NCI-H510A treated with DMSO at 0.1 percent for 48 hours (cell line): Measurements from ENCODE around the gene SERPINH1.

Experiments used
- DNase-seq: peaks from one replicate; lab custom pipeline; 2025; lab: John Stamatoyannopoulos, UW

SERPINH1 gene

GRCh38 chr11:75562048-75562835 is at the start of gene SERPINH1:
TSS of gene SERPINH1 (plus strand) at chr11:75562253. CDS start at chr11:75566350, 4,097 bp downstream.
- peak; percentile 72 for DNase-seq

- peak; percentile 22 for DNase-seq
These were observed 48.8 kb upstream of the SERPINH1 start for GRCh38 chr11:75513250-75513649.

GRCh38 chr11:75514596-75514995 is 47.5 kb upstream of the SERPINH1 start:
- no peak for DNase-seq

- no peak for DNase-seq
These were observed 45.9 kb upstream of the SERPINH1 start for GRCh38 chr11:75516140-75516539.

- DNase-seq, result no peak
These were observed 45.2 kb upstream of the SERPINH1 start for GRCh38 chr11:75516886-75517285.

- no peak for DNase-seq
These were observed 43.9 kb upstream of the SERPINH1 start for GRCh38 chr11:75518204-75518549.

GRCh38 chr11:75518771-75519653 is 43.0 kb upstream of the SERPINH1 start:
- no peak for DNase-seq

- DNase-seq, result no peak
These were observed 41.4 kb upstream of the SERPINH1 start for GRCh38 chr11:75520688-75521087.

GRCh38 chr11:75522286-75523044 is 39.6 kb upstream of the SERPINH1 start:
- DNase-seq, result no peak

GRCh38 chr11:75523189-75523588 is 38.9 kb upstream of the SERPINH1 start:
- DNase-seq, result no peak

GRCh38 chr11:75523811-75524664 is 38.0 kb upstream of the SERPINH1 start:
- DNase-seq, result no peak

- no peak for DNase-seq
These were observed 37.2 kb upstream of the SERPINH1 start for GRCh38 chr11:75524665-75525432.

- peak; percentile 48 for DNase-seq
These were observed 36.4 kb upstream of the SERPINH1 start, which contains the start of gene GDPD5 for GRCh38 chr11:75525433-75526191. TSS of gene GDPD5 (minus strand) at chr11:75525941. CDS start at chr11:75477735, 48,206 bp downstream.

GRCh38 chr11:75526192-75526541 is 35.9 kb upstream of the SERPINH1 start:
- DNase-seq, result no peak

- no peak for DNase-seq
These were observed 34.9 kb upstream of the SERPINH1 start for GRCh38 chr11:75527130-75527529.

- no peak for DNase-seq
These were observed 33.9 kb upstream of the SERPINH1 start for GRCh38 chr11:75527938-75528735.

GRCh38 chr11:75530577-75530976 is 31.5 kb upstream of the SERPINH1 start:
- no peak for DNase-seq

- DNase-seq, result no peak
These were observed 30.7 kb upstream of the SERPINH1 start for GRCh38 chr11:75531325-75531724.
